Hepatocyte (in vitro differentiated cells): ENCODE data around the gene GID8. TPM values are rescaled to one million over a fixed set of nuclear protein-coding genes. Genes with fewer than 3 reads are reported as not detected.

Experiments
- DNase-seq: peaks from one replicate; pipeline ENCODE4 v3.0.0-alpha.2; 2016; ENCODE audit warnings: low spot score
- H2AFZ ChIP-seq: fragments of 200-600 bp; sonication (generic); 2 replicates; pipeline ENCODE4 v1.6.0; 2016; ENCODE audit warnings: antibody characterized with exemption, mild to moderate bottlenecking
- H3K27ac ChIP-seq: fragments of 200-600 bp; sonication (generic); 2 replicates; pipeline ENCODE4 v1.5.1; 2016; ENCODE audit warnings: mild to moderate bottlenecking
- H3K27me3 ChIP-seq: fragments of 200-600 bp; sonication (generic); 2 replicates; pipeline ENCODE4 v1.6.1; 2016
- H3K36me3 ChIP-seq: fragments of 200-600 bp; sonication (generic); replicated peaks from 2 replicates; pipeline ENCODE4 v1.5.1; 2016; ENCODE audit warnings: low read depth; ENCODE audit not compliant: insufficient read depth
- H3K4me1 ChIP-seq: fragments of 200-600 bp; sonication (generic); 2 replicates; pipeline ENCODE4 v1.5.1; 2016; ENCODE audit warnings: mild to moderate bottlenecking, moderate library complexity; ENCODE audit not compliant: insufficient read depth
- H3K4me2 ChIP-seq: fragments of 200-600 bp; sonication (generic); 2 replicates; pipeline ENCODE4 v1.6.0; 2016
- H3K4me3 ChIP-seq: fragments of 200-600 bp; sonication (generic); 2 replicates; pipeline ENCODE4 v1.5.1; 2016; ENCODE audit warnings: mild to moderate bottlenecking
- H3K79me2 ChIP-seq: fragments of 200-600 bp; sonication (generic); 2 replicates; pipeline ENCODE4 v1.6.0; 2017; ENCODE audit warnings: mild to moderate bottlenecking
- H3K9me2 ChIP-seq: fragments of 200-600 bp; sonication (generic); replicated peaks from 2 replicates; pipeline ENCODE4 v1.6.0; 2017; ENCODE audit warnings: mild to moderate bottlenecking; ENCODE audit not compliant: insufficient read depth
- H3K9me3 ChIP-seq: fragments of 200-600 bp; sonication (generic); 2 replicates; pipeline ENCODE4 v1.5.1; 2016; ENCODE audit warnings: low read depth, mild to moderate bottlenecking
- H4K20me1 ChIP-seq: fragments of 200-600 bp; sonication (generic); 2 replicates; pipeline ENCODE4 v1.6.0; 2016; ENCODE audit warnings: mild to moderate bottlenecking; ENCODE audit not compliant: insufficient read depth, poor library complexity, severe bottlenecking
- CTCF ChIP-seq: fragments of 200-600 bp; sonication (generic); IDR thresholded peaks from 2 replicates; pipeline ENCODE4 v1.5.1; 2016; ENCODE audit warnings: antibody characterized with exemption, mild to moderate bottlenecking; ENCODE audit not compliant: poor library complexity
- EZH2 ChIP-seq: fragments of 200-600 bp; sonication (generic); IDR thresholded peaks from 2 replicates; pipeline ENCODE4 v1.6.1; 2016; ENCODE audit warnings: antibody characterized with exemption, mild to moderate bottlenecking, borderline replicate concordance
- EZH2phosphoT487 ChIP-seq: fragments of 200-600 bp; sonication (generic); IDR thresholded peaks from one replicate; pipeline ENCODE4 v1.6.1; 2018; ENCODE audit warnings: antibody characterized with exemption, mild to moderate bottlenecking, low read depth, moderate library complexity; ENCODE audit not compliant: unreplicated experiment, severe bottlenecking
- WGBS: methylation state at CpG from one replicate; pipeline ENCODE4 v1.1.6; 2016; ENCODE audit warnings: low lambda C conversion rate; ENCODE audit errors: missing lambda C conversion rate; 5-methylcytosine and 5-hydroxymethylcytosine counted together
- polyA plus RNA-seq: library from polyadenylated mRNA; unstranded; fragments of >200 nt; fragmentation: Nextera tagmentation; extraction: Ambion mirVana; gene quantifications from 2 replicates; pipeline ENCODE4 v1.2.1, GENCODE V29; 2016
- total RNA-seq: library from RNA; depleted of rRNA; stranded (reverse); fragments of >200 nt; gene quantifications from 2 replicates; pipeline ENCODE4 v1.2.3, GENCODE V29; 2014

Gene GID8
- total and polyA plus RNA-seq, 2 experiments from 2014 or later: 16.5 to 35.4 TPM

DNA sequence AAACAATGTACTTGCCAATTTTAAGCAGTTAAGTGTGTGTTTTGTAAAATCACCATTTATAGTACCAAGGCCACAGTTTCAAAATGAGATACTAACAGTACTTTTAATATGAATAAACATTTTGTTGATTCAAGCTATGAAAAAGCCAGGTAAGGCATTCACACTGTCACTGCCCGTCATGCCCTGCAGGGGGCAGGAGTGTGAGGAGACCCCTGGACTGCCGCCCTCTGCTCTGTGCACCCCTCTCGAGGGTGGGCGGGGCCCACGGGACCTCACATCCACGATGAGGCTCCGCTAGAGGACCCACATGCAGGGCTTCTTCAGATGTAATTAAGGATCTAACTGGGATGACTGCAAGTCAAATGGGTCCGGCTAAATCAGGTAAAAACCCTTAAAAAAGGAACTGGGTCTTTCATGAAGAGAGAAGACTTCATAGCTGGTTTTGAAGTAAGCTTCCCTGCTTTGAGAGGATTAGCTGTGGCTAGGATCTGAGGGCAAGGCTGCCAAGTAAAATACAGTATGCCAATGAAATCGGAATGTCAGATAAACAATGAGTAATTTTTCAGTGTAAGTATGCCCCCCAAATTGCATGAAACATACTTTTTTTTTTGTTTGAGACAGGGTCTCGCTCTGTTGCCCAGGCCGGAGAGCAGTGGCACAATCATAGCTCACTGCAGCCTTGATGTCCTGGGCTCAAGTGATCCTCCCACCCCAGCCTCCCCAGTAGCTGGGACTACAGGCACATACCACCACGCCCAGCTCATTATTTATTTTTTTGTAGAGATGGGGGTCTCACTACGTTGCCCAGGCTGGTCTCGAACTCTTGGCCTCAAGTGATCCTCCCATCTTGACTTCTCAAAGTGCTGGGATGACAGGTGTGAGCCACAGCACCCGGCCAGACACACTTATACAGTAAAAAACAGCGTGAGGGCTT, 30.3 kb upstream of the GID8 start:
- Histone ChIP-seq H3K9me2 (no peaks in the 10 kb centered on the region), H4K20me1 (peaks cover 68% of the 10 kb centered on the region), H3K4me1 (no peaks in the 10 kb centered on the region), H3K27me3 (no peaks in the 10 kb centered on the region), H3K9me3 (no peaks in the 10 kb centered on the region), H2AFZ (no peak overlapping the region), H3K79me2 (peaks cover 62% of the 10 kb centered on the region), H3K27ac (no peak overlapping the region), H3K36me3 (peaks cover 7% of the 10 kb centered on the region), H3K4me2 (no peak overlapping the region), H3K4me3 (no peak overlapping the region)
- WGBS: 81% methylated on average over 16 of the region's 16 CpGs
- TF ChIP-seq CTCF (peak; percentile 39), EZH2 (no peak), EZH2phosphoT487 (no peak)
- no peak for DNase-seq

- DNase-seq: no peak
- Histone ChIP-seq H3K9me3 (no peaks in the 10 kb centered on the region), H3K36me3 (peaks cover 2% of the 10 kb centered on the region), H3K27ac (no peak overlapping the region), H3K4me1 (no peaks in the 10 kb centered on the region), H3K9me2 (no peaks in the 10 kb centered on the region), H3K79me2 (peaks cover 75% of the 10 kb centered on the region), H3K4me2 (no peak overlapping the region), H3K4me3 (no peak overlapping the region), H2AFZ (no peak overlapping the region), H3K27me3 (no peaks in the 10 kb centered on the region), H4K20me1 (peaks cover 75% of the 10 kb centered on the region)
- 90% methylated on average over 18 of the region's 18 CpGs for WGBS
- TF ChIP-seq EZH2phosphoT487 (no peak), EZH2 (no peak), CTCF (no peak)
Measured at GRCh38 chr20:62908971-62909791, 28.8 kb upstream of the GID8 start.

DNA sequence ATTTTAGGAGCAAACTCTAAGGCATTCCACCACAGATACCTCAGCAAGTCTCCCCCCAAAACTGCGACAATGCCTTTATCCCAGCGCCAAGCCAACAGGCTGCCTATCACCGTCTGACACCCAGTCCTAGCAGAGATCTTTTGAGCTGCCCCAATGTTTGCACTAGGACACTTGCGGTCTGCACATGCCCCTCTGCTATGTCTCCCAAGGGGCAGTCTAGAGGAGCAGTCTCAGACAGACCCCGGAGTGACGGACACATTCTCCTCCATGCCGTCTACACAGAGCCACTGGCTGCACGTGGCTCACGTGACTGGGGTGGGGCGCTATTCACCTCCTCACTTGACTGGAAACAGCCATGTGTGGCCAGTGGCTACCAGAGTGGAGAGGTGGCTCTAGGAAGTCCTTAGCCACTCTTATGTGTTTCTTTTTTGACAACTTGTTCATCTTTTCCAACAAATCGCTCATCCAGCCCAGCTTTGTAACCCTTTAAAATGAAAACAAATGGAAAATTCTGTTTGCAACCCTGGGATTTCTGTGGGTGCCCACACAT, 27.7 kb upstream of the GID8 start:
- Histone ChIP-seq H3K79me2 (peaks cover 83% of the 10 kb centered on the region), H3K4me1 (peaks cover 10% of the 10 kb centered on the region), H3K36me3 (no peaks in the 10 kb centered on the region), H3K4me3 (no peak overlapping the region), H3K27me3 (no peaks in the 10 kb centered on the region), H3K27ac (no peak overlapping the region), H2AFZ (no peak overlapping the region), H4K20me1 (peaks cover 86% of the 10 kb centered on the region), H3K4me2 (no peak overlapping the region), H3K9me2 (no peaks in the 10 kb centered on the region), H3K9me3 (no peaks in the 10 kb centered on the region)
- DNase-seq: no peak
- WGBS: 95% methylated on average over 11 of the region's 11 CpGs
- no peak for TF ChIP-seq EZH2phosphoT487
- TF ChIP-seq EZH2: no peak
- no peak for TF ChIP-seq CTCF
